GM12878 (cell line): Measurements from ENCODE around the gene CLASRP. TPM values are rescaled to one million over a fixed set of nuclear protein-coding genes. Genes with fewer than 3 reads are reported as not detected.

ENCODE experiments used
- BACH1 ChIP-seq: fragments of 450-650 bp; IDR thresholded peaks from 2 replicates; pipeline ENCODE4 v1.6.1; 2017; ENCODE audit warnings: mild to moderate bottlenecking, borderline replicate concordance
- EGR1 ChIP-seq, 2 experiments: IDR thresholded peaks; 1 replicate in 1 of 2; 2 replicates in 1 of 2; pipeline ENCODE4 v1.6.1; 2011 to 2012; ENCODE audit warnings: low read depth in 2 of 2, low read length in 2 of 2, borderline replicate concordance in 1 of 2, mild to moderate bottlenecking in 1 of 2, moderate library complexity in 1 of 2
- FOXK2 ChIP-seq: fragments of 450-650 bp; IDR thresholded peaks from 2 replicates; pipeline ENCODE4 v1.6.1; 2017; ENCODE audit warnings: mild to moderate bottlenecking, moderate library complexity
- GABPA ChIP-seq: IDR thresholded peaks from 2 replicates; pipeline ENCODE4 v1.6.1; 2014; ENCODE audit warnings: antibody characterized with exemption, low read depth, mild to moderate bottlenecking, inconsistent platforms
- IRF4 ChIP-seq: IDR thresholded peaks from 2 replicates; pipeline ENCODE4 v1.6.1; 2011; ENCODE audit warnings: low read depth, low read length
- JUND ChIP-seq: IDR thresholded peaks from 2 replicates; pipeline ENCODE4 v1.6.1; 2012; ENCODE audit warnings: low read depth, mild to moderate bottlenecking, low read length, improper control_type of control experiment, moderate library complexity
- PAX5 ChIP-seq: IDR thresholded peaks from 2 replicates; pipeline ENCODE4 v1.6.1; 2011; ENCODE audit warnings: low read depth, low read length, borderline replicate concordance
- PAX8 ChIP-seq: fragments of 450-650 bp; IDR thresholded peaks from 2 replicates; pipeline ENCODE4 v1.6.1; 2017; ENCODE audit warnings: mild to moderate bottlenecking, moderate library complexity
- RBBP5 ChIP-seq: fragments of 200-600 bp; sonication (generic); conservative IDR thresholded peaks from 2 replicates; pipeline ENCODE4 v1.6.1; 2016
- RELA ChIP-seq: fragments of 450-650 bp; IDR thresholded peaks from 2 replicates; pipeline ENCODE4 v1.8.0; 2014; ENCODE audit warnings: borderline replicate concordance; ENCODE audit not compliant: partially characterized antibody
- SKIL ChIP-seq: fragments of 450-650 bp; IDR thresholded peaks from 2 replicates; pipeline ENCODE4 v1.6.1; 2017; ENCODE audit warnings: mild to moderate bottlenecking, low read depth, inconsistent platforms; ENCODE audit not compliant: poor library complexity, severe bottlenecking
- SPI1 ChIP-seq: IDR thresholded peaks from 2 replicates; pipeline ENCODE4 v1.6.1; 2011; ENCODE audit warnings: low read depth, mild to moderate bottlenecking, low read length, moderate library complexity, borderline replicate concordance; ENCODE audit not compliant: insufficient read depth
- SREBF2 ChIP-seq: IDR thresholded peaks from 2 replicates; pipeline ENCODE4 v1.6.1; 2012; ENCODE audit warnings: mild to moderate bottlenecking, low read length
- SRF ChIP-seq, 2 experiments: IDR thresholded peaks; 2 replicates each; pipeline ENCODE4 v1.6.1; 2011; ENCODE audit warnings: low read depth in 2 of 2, low read length in 2 of 2, mild to moderate bottlenecking in 1 of 2, moderate library complexity in 1 of 2
- ZBTB4 ChIP-seq: fragments of 450-650 bp; formaldehyde crosslinking; IDR thresholded peaks from 2 replicates; pipeline ENCODE4 v1.4.0; 2022; ENCODE audit warnings: mild to moderate bottlenecking, moderate library complexity
- ZZZ3 ChIP-seq: IDR thresholded peaks from 2 replicates; pipeline ENCODE4 v1.6.1; 2011; ENCODE audit warnings: low read depth; ENCODE audit not compliant: control insufficient read depth, insufficient read length
- polyA plus RNA-seq, 11 experiments: library from polyadenylated mRNA; depleted of rRNA in 4 of 11; unstranded in 6 of 11; stranded (reverse) in 5 of 11; fragments of >200 nt; fragmentation: Nextera tagmentation in 4 of 11; fragmentation: Illumina TruSeq in 1 of 11; extraction: Ambion mirVana in 4 of 11; extraction: Trizol in 1 of 11; gene quantifications; 1 replicate in 1 of 11; 2 replicates in 10 of 11; pipeline versions ENCODE4 v1.2.1 to v1.2.3, GENCODE V29; 2011 to 2016; ENCODE audit warnings: inconsistent platforms in 2 of 11, missing spikeins in 2 of 11, low read depth in 1 of 11
- total RNA-seq, 4 experiments: library from RNA; depleted of rRNA in 3 of 4; stranded (reverse); fragments of >200 nt in 3 of 4; fragmentation: Illumina TruSeq in 1 of 4; extraction: Trizol in 1 of 4; gene quantifications; 2 replicates each; pipeline versions ENCODE4 v1.2.1 to v1.2.3, GENCODE V29; 2013 to 2021
- TF ChIP-seq, protein P1 (sequence below): IDR thresholded peaks from 2 replicates; pipeline ENCODE4 v1.6.1; 2012; ENCODE audit warnings: mild to moderate bottlenecking, low read depth, low read length

CLASRP gene
- total and polyA plus RNA-seq, 10 of the 15 experiments (the other 5 are each of a cell fraction or from before 2014, with no cell fraction given): 0.68 to 75.8 (median 30.2) TPM

GRCh38 chr19:45092747-45093678 lies 54.2 kb downstream of the CLASRP start, which contains the start of gene PPP1R37 (continued):
- peak; percentile 56; the same call in 1 of the 2 replicates for TF ChIP-seq GABPA
- TF ChIP-seq PAX8: no peak
- no peak for TF ChIP-seq SREBF2
- TF ChIP-seq SKIL: peak; percentile 93
- TF ChIP-seq BACH1: peak; percentile 88
- no peak for TF ChIP-seq ZBTB4 (CRISPR knock-in tag)
- TF ChIP-seq EGR1 (IDR thresholded peaks at IDR 0.05; ENCODE audit: borderline replicate concordance in 1 of 2, low read depth in 2 of 2, low read length in 2 of 2): peak in 1 of 2 experiments; percentile 76; a peak in 1 of 3 replicates
- TF ChIP-seq SRF (IDR thresholded peaks at IDR 0.05; ENCODE audit: low read depth in 2 of 2, low read length in 2 of 2): no peak
- no peak for TF ChIP-seq SPI1
- 0 out of 2 replicates have a peak, but pooled peaks have one; percentile 34 for TF ChIP-seq FOXK2
- TF ChIP-seq ZZZ3: no peak
- TF ChIP-seq PAX5: no peak
- no peak for TF ChIP-seq JUND
- 0 out of 2 replicates have a peak, but pooled peaks have one; percentile 16 for TF ChIP-seq IRF4
- TF ChIP-seq, protein P1, sequence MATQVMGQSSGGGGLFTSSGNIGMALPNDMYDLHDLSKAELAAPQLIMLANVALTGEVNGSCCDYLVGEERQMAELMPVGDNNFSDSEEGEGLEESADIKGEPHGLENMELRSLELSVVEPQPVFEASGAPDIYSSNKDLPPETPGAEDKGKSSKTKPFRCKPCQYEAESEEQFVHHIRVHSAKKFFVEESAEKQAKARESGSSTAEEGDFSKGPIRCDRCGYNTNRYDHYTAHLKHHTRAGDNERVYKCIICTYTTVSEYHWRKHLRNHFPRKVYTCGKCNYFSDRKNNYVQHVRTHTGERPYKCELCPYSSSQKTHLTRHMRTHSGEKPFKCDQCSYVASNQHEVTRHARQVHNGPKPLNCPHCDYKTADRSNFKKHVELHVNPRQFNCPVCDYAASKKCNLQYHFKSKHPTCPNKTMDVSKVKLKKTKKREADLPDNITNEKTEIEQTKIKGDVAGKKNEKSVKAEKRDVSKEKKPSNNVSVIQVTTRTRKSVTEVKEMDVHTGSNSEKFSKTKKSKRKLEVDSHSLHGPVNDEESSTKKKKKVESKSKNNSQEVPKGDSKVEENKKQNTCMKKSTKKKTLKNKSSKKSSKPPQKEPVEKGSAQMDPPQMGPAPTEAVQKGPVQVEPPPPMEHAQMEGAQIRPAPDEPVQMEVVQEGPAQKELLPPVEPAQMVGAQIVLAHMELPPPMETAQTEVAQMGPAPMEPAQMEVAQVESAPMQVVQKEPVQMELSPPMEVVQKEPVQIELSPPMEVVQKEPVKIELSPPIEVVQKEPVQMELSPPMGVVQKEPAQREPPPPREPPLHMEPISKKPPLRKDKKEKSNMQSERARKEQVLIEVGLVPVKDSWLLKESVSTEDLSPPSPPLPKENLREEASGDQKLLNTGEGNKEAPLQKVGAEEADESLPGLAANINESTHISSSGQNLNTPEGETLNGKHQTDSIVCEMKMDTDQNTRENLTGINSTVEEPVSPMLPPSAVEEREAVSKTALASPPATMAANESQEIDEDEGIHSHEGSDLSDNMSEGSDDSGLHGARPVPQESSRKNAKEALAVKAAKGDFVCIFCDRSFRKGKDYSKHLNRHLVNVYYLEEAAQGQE: no peak
- TF ChIP-seq RELA: peak; percentile 56
- TF ChIP-seq RBBP5: no peak
